Coronary artery (tissue), 2 donors: ENCODE data around the gene MYOM1.
A peak's percentile ranks its signal among the peaks of the same experiment; 100 is the strongest.

Experiments
- DNase-seq: peaks from one replicate; pipeline ENCODE4 v3.0.0-alpha.2; 2017; ENCODE audit warnings: low spot score
- H3K27ac ChIP-seq, 2 donors: fragments of 200-600 bp; sonication (generic); one replicate each; pipeline ENCODE4 v1.5.1; 2016 to 2019
- H3K4me3 ChIP-seq: fragments of 200-600 bp; sonication (generic); 2 replicates; pipeline ENCODE4 v1.5.1; 2016; ENCODE audit warnings: mild to moderate bottlenecking, moderate library complexity
- TF ChIP-seq, protein P1 (sequence below): fragments of 200-600 bp; sonication (generic); IDR thresholded peaks from one replicate; pipeline ENCODE4 v1.5.1; 2019; ENCODE audit warnings: antibody characterized with exemption

The MYOM1 gene

DNA sequence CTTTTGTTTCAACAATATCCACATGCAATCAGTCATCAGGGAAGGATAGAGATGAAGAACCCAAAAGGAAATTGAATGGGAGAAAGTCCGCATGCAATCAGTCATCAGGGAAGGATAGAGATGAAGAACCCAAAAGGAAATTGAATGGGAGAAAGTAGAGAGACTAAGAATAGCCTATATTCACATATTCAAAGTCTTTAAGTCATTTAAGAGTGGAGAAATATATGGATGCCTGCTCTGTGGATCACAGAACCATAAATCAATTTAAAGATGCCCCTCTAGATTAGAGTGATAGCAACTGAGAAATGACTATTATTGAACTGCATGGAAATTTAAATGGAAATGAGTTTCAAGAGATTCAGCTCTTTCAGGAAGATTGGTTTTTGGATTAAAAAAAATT lies 116.8 kb downstream of the MYOM1 start:
- no peak for DNase-seq
- TF ChIP-seq, protein P1, sequence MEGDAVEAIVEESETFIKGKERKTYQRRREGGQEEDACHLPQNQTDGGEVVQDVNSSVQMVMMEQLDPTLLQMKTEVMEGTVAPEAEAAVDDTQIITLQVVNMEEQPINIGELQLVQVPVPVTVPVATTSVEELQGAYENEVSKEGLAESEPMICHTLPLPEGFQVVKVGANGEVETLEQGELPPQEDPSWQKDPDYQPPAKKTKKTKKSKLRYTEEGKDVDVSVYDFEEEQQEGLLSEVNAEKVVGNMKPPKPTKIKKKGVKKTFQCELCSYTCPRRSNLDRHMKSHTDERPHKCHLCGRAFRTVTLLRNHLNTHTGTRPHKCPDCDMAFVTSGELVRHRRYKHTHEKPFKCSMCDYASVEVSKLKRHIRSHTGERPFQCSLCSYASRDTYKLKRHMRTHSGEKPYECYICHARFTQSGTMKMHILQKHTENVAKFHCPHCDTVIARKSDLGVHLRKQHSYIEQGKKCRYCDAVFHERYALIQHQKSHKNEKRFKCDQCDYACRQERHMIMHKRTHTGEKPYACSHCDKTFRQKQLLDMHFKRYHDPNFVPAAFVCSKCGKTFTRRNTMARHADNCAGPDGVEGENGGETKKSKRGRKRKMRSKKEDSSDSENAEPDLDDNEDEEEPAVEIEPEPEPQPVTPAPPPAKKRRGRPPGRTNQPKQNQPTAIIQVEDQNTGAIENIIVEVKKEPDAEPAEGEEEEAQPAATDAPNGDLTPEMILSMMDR, result no peak
- Histone ChIP-seq H3K4me3 (no peak overlapping the region), H3K27ac (no peak overlapping the region)

DNA sequence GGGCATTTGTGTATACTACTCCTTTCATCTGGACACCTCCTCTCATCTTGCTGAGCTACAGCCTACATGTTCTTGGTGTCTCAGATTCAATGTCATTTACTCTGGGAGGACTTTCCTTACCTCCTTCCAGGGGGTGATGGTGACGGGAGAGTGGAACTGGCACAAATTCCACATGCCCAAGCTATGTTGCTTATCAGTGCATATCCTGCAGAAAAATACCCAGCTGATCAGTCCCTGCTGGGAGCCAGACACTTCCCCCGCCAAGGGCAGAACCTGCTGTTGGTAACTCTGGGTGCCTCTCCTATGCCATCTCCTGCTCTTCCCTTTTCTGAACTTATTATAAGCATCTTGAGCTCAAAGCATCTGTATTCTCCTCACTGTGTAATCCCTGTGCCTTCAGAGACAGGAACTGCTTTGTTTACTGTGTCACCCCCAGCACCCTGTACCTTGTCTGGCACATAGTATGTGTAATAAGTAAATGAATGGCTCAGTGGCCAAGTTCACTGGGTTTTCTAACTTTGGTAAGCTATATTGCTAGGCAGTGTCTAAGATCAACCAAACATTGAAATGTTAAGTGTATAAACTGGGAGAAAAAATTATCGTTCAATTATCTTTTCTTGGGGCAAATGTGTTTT lies 119.2 kb downstream of the MYOM1 start:
- Histone ChIP-seq H3K4me3 (no peak overlapping the region), H3K27ac (no peak overlapping the region)
- DNase-seq, result no peak
- TF ChIP-seq, protein P1, result no peak

DNA sequence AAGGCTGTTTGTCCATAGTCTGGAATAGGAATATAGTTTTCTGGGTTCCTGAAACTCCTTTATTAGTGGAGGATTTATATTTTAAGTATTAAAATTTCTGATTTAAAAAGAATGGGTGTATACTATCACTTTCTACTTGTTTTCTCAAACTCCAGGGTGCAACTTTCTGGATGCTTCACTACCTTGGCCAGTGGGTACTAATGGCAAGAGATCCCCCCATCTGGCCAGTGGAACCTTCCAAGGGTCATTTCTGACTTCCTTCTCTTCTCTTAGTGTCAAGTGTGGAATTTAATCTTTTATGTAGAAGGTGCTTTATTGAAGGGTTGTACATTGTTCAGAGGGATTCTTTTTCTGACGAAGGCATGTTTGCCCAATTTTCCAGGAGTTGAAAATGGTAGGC lies 120.4 kb downstream of the MYOM1 start:
- H3K4me3 ChIP-seq, result no peak overlapping the region
- DNase-seq, result no peak
- no peak overlapping the region for H3K27ac ChIP-seq
- TF ChIP-seq, protein P1, result no peak

DNA sequence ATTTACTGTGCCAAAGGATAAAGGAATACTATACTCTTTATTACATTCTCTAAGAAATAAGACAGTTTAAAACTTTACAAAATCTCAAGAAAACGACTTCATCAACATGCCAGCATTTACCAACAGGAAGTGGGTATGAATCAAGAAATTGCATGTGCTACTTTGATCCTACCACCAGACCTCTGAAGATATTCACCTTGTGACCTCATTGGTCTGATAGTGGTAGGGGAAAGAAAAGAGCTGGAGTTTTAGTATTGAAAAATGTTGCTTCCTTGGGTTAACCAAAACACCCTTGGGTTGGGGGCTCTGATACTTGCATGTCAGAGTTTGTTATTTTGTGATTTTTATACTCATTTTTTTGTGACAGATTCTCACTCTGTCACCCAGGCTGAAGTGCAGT lies 122.7 kb downstream of the MYOM1 start:
- DNase-seq, result no peak
- Histone ChIP-seq H3K27ac (no peak overlapping the region), H3K4me3 (no peak overlapping the region)
- TF ChIP-seq, protein P1, result no peak

DNA sequence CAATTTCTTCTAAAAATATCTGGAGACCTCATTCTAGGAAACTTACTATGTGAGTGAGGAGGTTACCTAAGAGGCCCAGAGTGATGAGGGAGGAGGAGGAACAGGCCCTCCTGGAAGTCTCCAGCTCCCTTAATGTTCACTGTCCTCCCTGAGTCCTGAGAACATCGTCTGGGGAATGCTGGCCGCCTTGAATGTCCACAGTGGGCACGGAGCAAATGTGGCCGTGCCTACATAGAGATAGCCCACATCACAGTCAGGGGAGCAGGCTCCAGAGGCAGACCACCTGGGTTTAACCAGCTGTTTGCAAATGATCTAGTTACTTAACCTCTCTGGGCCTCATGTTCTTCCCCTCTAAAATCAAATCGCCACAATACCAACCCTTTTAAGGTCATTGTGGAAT lies 123.8 kb downstream of the MYOM1 start:
- no peak for DNase-seq
- Histone ChIP-seq H3K4me3 (no peak overlapping the region), H3K27ac (no peak overlapping the region)
- TF ChIP-seq, protein P1, result no peak

DNA sequence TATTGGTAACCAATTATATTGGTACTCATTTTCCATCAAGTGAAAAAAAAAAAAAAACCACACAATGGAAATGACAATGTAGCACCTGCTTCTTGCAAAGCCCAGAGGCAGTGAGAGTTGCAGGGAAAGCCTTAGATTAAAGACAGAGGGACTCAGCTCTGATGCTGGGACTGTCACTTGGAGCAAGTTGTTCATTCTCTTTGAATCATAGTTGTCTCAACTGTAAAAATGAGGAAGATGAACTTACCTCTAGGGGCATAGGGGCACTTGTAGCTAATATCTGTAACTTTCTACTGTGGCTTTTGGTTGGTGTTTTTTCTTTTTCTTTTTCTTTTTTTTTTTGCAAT lies 125.5 kb downstream of the MYOM1 start:
- H3K27ac ChIP-seq, result no peak overlapping the region
- no peak overlapping the region for H3K4me3 ChIP-seq
- DNase-seq, result no peak
- TF ChIP-seq, protein P1, result no peak

DNA sequence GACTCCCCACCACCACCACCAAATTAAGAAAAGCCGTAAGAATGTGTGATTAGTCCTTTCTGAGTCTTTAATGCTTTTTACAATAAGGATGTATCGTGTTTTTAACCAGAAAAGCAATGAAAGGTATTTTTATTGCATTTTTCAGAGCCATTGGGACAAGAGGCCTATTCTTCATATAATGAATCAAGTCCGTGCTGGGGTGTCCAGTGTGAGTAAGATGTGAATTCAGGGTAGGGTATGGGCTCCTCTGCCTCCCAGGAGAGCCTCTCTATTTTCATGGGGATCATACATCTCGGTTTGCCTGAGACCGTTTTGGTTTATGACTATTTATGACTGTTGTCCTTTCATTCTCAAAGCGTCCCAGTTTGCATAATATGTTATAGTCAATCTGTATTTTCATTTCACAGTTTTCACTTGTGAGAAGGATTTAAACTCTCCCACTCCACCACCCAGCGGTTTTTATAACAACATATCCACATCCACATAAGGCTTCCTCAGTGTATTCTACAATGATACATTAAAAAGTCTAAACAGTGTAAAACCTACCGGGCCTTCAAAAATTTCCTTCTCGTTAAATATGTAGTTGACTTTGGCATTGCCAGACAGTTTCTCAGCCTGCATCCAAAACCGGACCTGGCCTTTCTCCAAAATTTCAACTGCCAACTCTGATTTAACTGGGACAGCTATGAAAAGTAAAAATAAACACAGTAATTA lies 126.0 kb downstream of the MYOM1 start:
- TF ChIP-seq, protein P1, result no peak
- Histone ChIP-seq H3K4me3 (no peak overlapping the region), H3K27ac (peak overlapping the region in 1 of 2 donors; percentile 1)
- DNase-seq, result no peak
